ENCODE measurements around the gene PGA4. TPM values are rescaled to one million over a fixed set of nuclear protein-coding genes. Genes with fewer than 3 reads are reported as not detected.

PGA4 gene
- total RNA-seq, 1 experiment from 2014 or later, result 1.3 TPM

- Histone ChIP-seq H3K27me3 (ENCODE audit: control insufficient read depth, insufficient read depth, low read length) (no peaks in the 10 kb centered on the region; the same call in 1 of the 2 replicates), H3K36me3 (replicated peaks; ENCODE audit: control insufficient read depth, insufficient read depth, low read length) (peaks cover 2% of the 10 kb centered on the region), H3K4me3 (ENCODE audit: insufficient read depth, low read depth, low read length) (no peak overlapping the region)
- DNase-seq, result no peak
Observed at GRCh38 chr11:61272731-61273130, 50.6 kb downstream of the PGA4 start.

- Histone ChIP-seq H3K36me3 (replicated peaks; ENCODE audit: control insufficient read depth, insufficient read depth, low read length) (peaks cover 2% of the 10 kb centered on the region), H3K27me3 (ENCODE audit: control insufficient read depth, insufficient read depth, low read length) (no peaks in the 10 kb centered on the region; the same call in 1 of the 2 replicates), H3K4me3 (ENCODE audit: insufficient read depth, low read depth, low read length) (no peak overlapping the region)
- no peak for DNase-seq
Observed at GRCh38 chr11:61273178-61274078, 51.3 kb downstream of the PGA4 start.

GRCh38 chr11:61274084-61274483 lies 51.9 kb downstream of the PGA4 start:
- H3K27me3 ChIP-seq (ENCODE audit: control insufficient read depth, insufficient read depth, low read length), result no peaks in the 10 kb centered on the region; the same call in 1 of the 2 replicates
- H3K36me3 ChIP-seq (replicated peaks; ENCODE audit: control insufficient read depth, insufficient read depth, low read length), result peaks cover 2% of the 10 kb centered on the region
- no peak for DNase-seq
- no peak overlapping the region for H3K4me3 ChIP-seq (ENCODE audit: insufficient read depth, low read depth, low read length)

- no peaks in the 10 kb centered on the region; the same call in 1 of the 2 replicates for H3K27me3 ChIP-seq (ENCODE audit: control insufficient read depth, insufficient read depth, low read length)
- no peak for DNase-seq
- peaks cover 2% of the 10 kb centered on the region for H3K36me3 ChIP-seq (replicated peaks; ENCODE audit: control insufficient read depth, insufficient read depth, low read length)
- H3K4me3 ChIP-seq (ENCODE audit: insufficient read depth, low read depth, low read length), result no peak overlapping the region
Observed at GRCh38 chr11:61275191-61275590, 53.0 kb downstream of the PGA4 start.

GRCh38 chr11:61277186-61278000 lies 55.2 kb downstream of the PGA4 start:
- H3K4me3 ChIP-seq (ENCODE audit: insufficient read depth, low read depth, low read length), result no peak overlapping the region

GRCh38 chr11:61278001-61278470 lies 55.9 kb downstream of the PGA4 start:
- no peak overlapping the region for H3K4me3 ChIP-seq (ENCODE audit: insufficient read depth, low read depth, low read length)
- DNase-seq, result no peak
- H3K27me3 ChIP-seq (ENCODE audit: control insufficient read depth, insufficient read depth, low read length), result peaks cover 5% of the 10 kb centered on the region; the same call in 1 of the 2 replicates
- H3K36me3 ChIP-seq (replicated peaks; ENCODE audit: control insufficient read depth, insufficient read depth, low read length), result no peaks in the 10 kb centered on the region; the same call in none of the 2 replicates

More at GRCh38 chr11:61277186-61278000, 55.2 kb downstream of the PGA4 start:
- H3K36me3 ChIP-seq (replicated peaks; ENCODE audit: control insufficient read depth, insufficient read depth, low read length), result no peaks in the 10 kb centered on the region; the same call in none of the 2 replicates
- no peak for DNase-seq
- H3K27me3 ChIP-seq (ENCODE audit: control insufficient read depth, insufficient read depth, low read length), result peaks cover 2% of the 10 kb centered on the region; the same call in 1 of the 2 replicates

- Histone ChIP-seq H3K36me3 (replicated peaks; ENCODE audit: control insufficient read depth, insufficient read depth, low read length) (no peaks in the 10 kb centered on the region; the same call in none of the 2 replicates), H3K4me3 (ENCODE audit: insufficient read depth, low read depth, low read length) (no peak overlapping the region), H3K27me3 (ENCODE audit: control insufficient read depth, insufficient read depth, low read length) (peaks cover 5% of the 10 kb centered on the region; the same call in 1 of the 2 replicates)
- DNase-seq, result peak; percentile 68
Observed at GRCh38 chr11:61279934-61280659, 58.0 kb downstream of the PGA4 start.

GRCh38 chr11:61280883-61281580 lies 58.9 kb downstream of the PGA4 start:
- DNase-seq, result peak; percentile 61
- H3K27me3 ChIP-seq (ENCODE audit: control insufficient read depth, insufficient read depth, low read length), result peaks cover 5% of the 10 kb centered on the region; the same call in 1 of the 2 replicates
- H3K36me3 ChIP-seq (replicated peaks; ENCODE audit: control insufficient read depth, insufficient read depth, low read length), result peaks cover 2% of the 10 kb centered on the region
- H3K4me3 ChIP-seq (ENCODE audit: insufficient read depth, low read depth, low read length), result no peak overlapping the region

Other genes with a start within 250 kb of the PGA4 start
- not detected in 2 replicates for gene CD5, start 119.9 kb upstream of the PGA4 start, total RNA-seq (2014; rRNA removed; shearing (Covaris generic))
- gene VPS37C, start 60.9 kb upstream of the PGA4 start, total RNA-seq (2014; rRNA removed; shearing (Covaris generic)), result 22.1 and 25.5 TPM in 2 replicates
- gene PGA3, start 18.8 kb upstream of the PGA4 start, total RNA-seq (2014; rRNA removed; shearing (Covaris generic)), result not detected in 2 replicates
- 0.69 and 1.5 TPM in 2 replicates for gene PGA5, start 18.8 kb downstream of the PGA4 start, total RNA-seq (2014; rRNA removed; shearing (Covaris generic))
- gene VWCE, start 73.0 kb downstream of the PGA4 start, total RNA-seq (2014; rRNA removed; shearing (Covaris generic)), result 0.85 and 1.1 TPM in 2 replicates
- 256 and 260 TPM in 2 replicates for gene DDB1, start 110.8 kb downstream of the PGA4 start, total RNA-seq (2014; rRNA removed; shearing (Covaris generic))
- gene TKFC, start 110.9 kb downstream of the PGA4 start, total RNA-seq (2014; rRNA removed; shearing (Covaris generic)), result 84.5 and 102 TPM in 2 replicates
- 12.3 and 16.2 TPM in 2 replicates for gene CYB561A3, start 139.5 kb downstream of the PGA4 start, total RNA-seq (2014; rRNA removed; shearing (Covaris generic))
- gene TMEM138, start 140.0 kb downstream of the PGA4 start, total RNA-seq (2014; rRNA removed; shearing (Covaris generic)), result 23.9 and 33.9 TPM in 2 replicates
- 22.7 and 28.2 TPM in 2 replicates for gene TMEM216, start 170.2 kb downstream of the PGA4 start, total RNA-seq (2014; rRNA removed; shearing (Covaris generic))
- 40.2 and 42.6 TPM in 2 replicates for gene CPSF7, start 207.6 kb downstream of the PGA4 start, total RNA-seq (2014; rRNA removed; shearing (Covaris generic))
- gene SDHAF2, start 207.8 kb downstream of the PGA4 start, total RNA-seq (2014; rRNA removed; shearing (Covaris generic)), result 31.3 and 48.6 TPM in 2 replicates

Data from H7 (cell line).